Heart right ventricle (tissue), 16 donors: Measurements from ENCODE around the gene PHLPP1. TPM values are rescaled to one million over a fixed set of nuclear protein-coding genes. Genes with fewer than 3 reads are reported as not detected.

Experiments
- ATAC-seq, 8 donors: fragments of 200-7000 bp; cut with Tn5 transposase; one replicate each; pipeline ENCODE4 v1.9.1; 2020; ENCODE audit warnings: mild to moderate bottlenecking in 8 of 8, moderate library complexity in 8 of 8, moderate number of reproducible peaks in 1 of 8
- DNase-seq, 2 donors: peaks; one replicate each; pipeline ENCODE4 v3.0.0-alpha.2; 2020
- H3K27ac ChIP-seq, 10 donors: fragments of 200-600 bp; sonication (generic) in 2 of 10; one replicate each; pipeline versions ENCODE4 v1.5.0 to v1.8.0; 2020 to 2022; ENCODE audit warnings: mild to moderate bottlenecking in 3 of 10
- H3K27me3 ChIP-seq, 7 donors: fragments of 200-600 bp; one replicate each; pipeline ENCODE4 v1.8.0; 2021 to 2022; ENCODE audit warnings: mild to moderate bottlenecking in 2 of 7
- H3K36me3 ChIP-seq, 9 donors: fragments of 200-600 bp; sonication (generic) in 1 of 9; one replicate each; pipeline versions ENCODE4 v1.5.0 to v1.8.0; 2020 to 2022; ENCODE audit warnings: mild to moderate bottlenecking in 2 of 9
- H3K4me1 ChIP-seq, 9 donors: fragments of 200-600 bp; sonication (generic) in 1 of 9; one replicate each; pipeline versions ENCODE4 v1.5.0 to v1.8.0; 2020 to 2022; ENCODE audit warnings: mild to moderate bottlenecking in 4 of 9
- H3K4me3 ChIP-seq, 10 donors: fragments of 200-600 bp; sonication (generic) in 2 of 10; one replicate each; pipeline versions ENCODE4 v1.5.0 to v1.8.0; 2020 to 2022; ENCODE audit warnings: mild to moderate bottlenecking in 7 of 10, moderate library complexity in 2 of 10
- H3K9me3 ChIP-seq, 11 donors: fragments of 200-600 bp in 10 of 11; sonication (generic) in 2 of 11; one replicate each; pipeline versions ENCODE4 v1.5.0 to v1.8.0; 2013 to 2022; ENCODE audit warnings: mild to moderate bottlenecking in 2 of 11, control low read depth in 1 of 11, moderate library complexity in 1 of 11
- WGBS, 2 donors: extraction: QIAGEN DNeasy Blood & Tissue Kit; methylation state at CpG; one replicate each; pipeline ENCODE4 v1.1.7; 2013; ENCODE audit warnings: inconsistent platforms in 1 of 2; 5-methylcytosine and 5-hydroxymethylcytosine counted together
- intact Hi-C, 10 donors: fragments of 100-400 bp; cut with DNase I; formaldehyde crosslinking; loops; one replicate each; pipeline versions ENCODE4 v1.11.1 to v1.14.2; 2022
- polyA plus RNA-seq, 2 donors: library from polyadenylated mRNA; stranded (reverse); fragments of 200-250 nt; gene quantifications; one replicate each; pipeline ENCODE4 v1.2.3, GENCODE V29; 2013
- total RNA-seq, 10 donors: library from RNA; stranded (reverse); fragmentation: NEBNext Ultra II Directional in 3 of 10; extraction: Animal tissue kit (Norgen Biotek cat#: 25700) in 3 of 10; gene quantifications; one replicate each; pipeline versions ENCODE4 v1.2.1 to v1.2.4, GENCODE V29; 2021 to 2023
- TF ChIP-seq, protein P1 (sequence below), 9 donors: fragments of 200-600 bp; sonication (generic) in 2 of 9; IDR thresholded peaks; one replicate each; pipeline versions ENCODE4 v1.5.0 to v1.8.0; 2021 to 2022; ENCODE audit warnings: antibody characterized with exemption in 9 of 9, mild to moderate bottlenecking in 5 of 9, moderate library complexity in 1 of 9
- donor health status: Arrhythmogenic right ventricular cardiomyopathy.
- donor health status: ischemic (EF 13 %, LVEDD 7.1; RV severe dilation, severe dysfunction).
- donor health status: healthy with polysubstance abuse.
- donor health status: DM: no; HTN: yes; CAD: no.
- donor health status: DM: no; HTN: no; CAD: no.
- donor health status: ischemic (EF 25% LVEDD 6.9; RV normal size, moderate dysfunction).
- donor health status: ischemic (EF 25% LVEDD 5.7; RV mildly dilated, moderate dysfunction).
- donor health status: healthy.
- donor health status: DM: yes; HTN: yes; CAD: no.
- donor health status: Ischemic cardiomyopathy.
- donor health status: ischemic (EF 35%, LVEDD 5.7; RV mildly dilated, moderate dysfunction).
- donor health status: nonischemic (EF 11% LVEDD 7.7; RV severe dilation, severe dysfunction).
- donor health status: DM: yes; HTN: yes; CAD: no.
- donor health status: PGD.
- donor health status: ischemic (EF 29% LVEDD 5.4; RV normal size, mild dysfunction).
- donor health status: nonischemic (EF 23%, LVEDD 6.1; RV moderate dilation, normal function).

The PHLPP1 gene
- total and polyA plus RNA-seq, 12 donors, result 1.8 to 10.7 (median 8.0) TPM

DNA sequence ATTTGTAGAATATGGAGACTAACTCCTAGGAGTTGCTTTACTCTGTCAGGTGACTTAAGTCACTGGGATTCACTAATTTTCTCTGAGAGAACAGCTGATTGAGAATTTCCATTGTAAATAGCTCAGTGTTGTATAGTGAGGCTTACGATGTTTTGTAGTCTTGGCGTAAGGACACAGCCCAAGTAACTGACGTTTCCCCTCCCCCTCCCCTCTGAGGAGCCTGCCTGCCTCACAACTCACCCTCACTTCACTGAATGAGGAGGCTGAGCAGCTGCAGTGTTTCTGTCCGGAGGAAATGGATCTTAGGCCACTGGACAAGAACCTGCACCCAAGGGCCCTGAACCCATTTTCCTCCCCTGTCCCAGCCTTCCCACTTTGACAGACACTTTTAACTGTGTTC, 264.6 kb downstream of the PHLPP1 start:
- DNase-seq (no peak), ATAC-seq (no peak)
- Histone ChIP-seq H3K9me3 (no peaks in the 10 kb centered on the region), H3K27ac (no peak overlapping the region), H3K36me3 (peaks cover 0 to 57% (median 7%) of the 10 kb centered on the region in 9 donors), H3K4me3 (no peak overlapping the region), H3K4me1 (peaks cover 0 to 20% (median 6%) of the 10 kb centered on the region in 9 donors), H3K27me3 (no peaks in the 10 kb centered on the region)
- TF ChIP-seq, protein P1, sequence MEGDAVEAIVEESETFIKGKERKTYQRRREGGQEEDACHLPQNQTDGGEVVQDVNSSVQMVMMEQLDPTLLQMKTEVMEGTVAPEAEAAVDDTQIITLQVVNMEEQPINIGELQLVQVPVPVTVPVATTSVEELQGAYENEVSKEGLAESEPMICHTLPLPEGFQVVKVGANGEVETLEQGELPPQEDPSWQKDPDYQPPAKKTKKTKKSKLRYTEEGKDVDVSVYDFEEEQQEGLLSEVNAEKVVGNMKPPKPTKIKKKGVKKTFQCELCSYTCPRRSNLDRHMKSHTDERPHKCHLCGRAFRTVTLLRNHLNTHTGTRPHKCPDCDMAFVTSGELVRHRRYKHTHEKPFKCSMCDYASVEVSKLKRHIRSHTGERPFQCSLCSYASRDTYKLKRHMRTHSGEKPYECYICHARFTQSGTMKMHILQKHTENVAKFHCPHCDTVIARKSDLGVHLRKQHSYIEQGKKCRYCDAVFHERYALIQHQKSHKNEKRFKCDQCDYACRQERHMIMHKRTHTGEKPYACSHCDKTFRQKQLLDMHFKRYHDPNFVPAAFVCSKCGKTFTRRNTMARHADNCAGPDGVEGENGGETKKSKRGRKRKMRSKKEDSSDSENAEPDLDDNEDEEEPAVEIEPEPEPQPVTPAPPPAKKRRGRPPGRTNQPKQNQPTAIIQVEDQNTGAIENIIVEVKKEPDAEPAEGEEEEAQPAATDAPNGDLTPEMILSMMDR (IDR thresholded peaks at IDR 0.05), result no peak
- intact Hi-C loops, result loop anchor here in 9 of 10 donors (5.0 to 10.0 kb wide), 7 partner anchors 263 to 795 kb away; partner anchors contain the start of genes PIGN (in 3 of the 9), RELCH (in 3 of the 9), PHLPP1 (in 2 of the 9) and TNFRSF11A (in 1 of the 9)
- 68 to 89% methylated on average over 4 of the region's 4 CpGs for WGBS, 2 donors

DNA sequence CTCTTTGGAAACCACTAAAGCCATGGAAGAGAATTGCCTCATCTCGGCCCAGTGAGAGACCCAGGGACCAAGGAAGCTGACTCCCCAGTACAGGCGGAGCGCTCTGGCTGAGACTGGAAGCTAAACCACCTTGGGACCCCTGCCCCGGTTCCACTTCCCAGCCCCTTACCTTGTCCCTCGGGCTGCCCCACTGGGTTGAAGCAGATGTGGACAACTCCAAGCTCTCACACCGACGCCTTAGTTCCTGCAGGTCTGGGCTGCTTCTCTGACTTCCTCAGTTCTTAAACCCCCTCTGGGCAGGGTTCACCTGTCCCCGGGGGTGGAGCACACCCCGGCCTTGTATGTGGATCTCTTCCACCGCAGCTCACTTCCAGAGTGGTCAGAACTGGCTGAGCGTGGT, 266.2 kb downstream of the PHLPP1 start:
- Histone ChIP-seq H3K4me1 (peaks cover 0 to 20% (median 6%) of the 10 kb centered on the region in 9 donors), H3K9me3 (no peaks in the 10 kb centered on the region), H3K4me3 (no peak overlapping the region), H3K27ac (no peak overlapping the region), H3K27me3 (no peaks in the 10 kb centered on the region), H3K36me3 (peaks cover 0 to 40% (median 7%) of the 10 kb centered on the region in 9 donors)
- 92 to 93% methylated on average over 11 of the region's 11 CpGs for WGBS, 2 donors
- intact Hi-C loops, result loop anchor here in 8 of 10 donors (5.0 to 10.0 kb wide), 7 partner anchors 264 to 797 kb away; partner anchors contain the start of genes PHLPP1 (in 2 of the 8), PIGN (in 2 of the 8), RELCH (in 2 of the 8) and TNFRSF11A (in 1 of the 8)
- ATAC-seq (no peak), DNase-seq (no peak)
- TF ChIP-seq, protein P1 (IDR thresholded peaks at IDR 0.05), result no peak

DNA sequence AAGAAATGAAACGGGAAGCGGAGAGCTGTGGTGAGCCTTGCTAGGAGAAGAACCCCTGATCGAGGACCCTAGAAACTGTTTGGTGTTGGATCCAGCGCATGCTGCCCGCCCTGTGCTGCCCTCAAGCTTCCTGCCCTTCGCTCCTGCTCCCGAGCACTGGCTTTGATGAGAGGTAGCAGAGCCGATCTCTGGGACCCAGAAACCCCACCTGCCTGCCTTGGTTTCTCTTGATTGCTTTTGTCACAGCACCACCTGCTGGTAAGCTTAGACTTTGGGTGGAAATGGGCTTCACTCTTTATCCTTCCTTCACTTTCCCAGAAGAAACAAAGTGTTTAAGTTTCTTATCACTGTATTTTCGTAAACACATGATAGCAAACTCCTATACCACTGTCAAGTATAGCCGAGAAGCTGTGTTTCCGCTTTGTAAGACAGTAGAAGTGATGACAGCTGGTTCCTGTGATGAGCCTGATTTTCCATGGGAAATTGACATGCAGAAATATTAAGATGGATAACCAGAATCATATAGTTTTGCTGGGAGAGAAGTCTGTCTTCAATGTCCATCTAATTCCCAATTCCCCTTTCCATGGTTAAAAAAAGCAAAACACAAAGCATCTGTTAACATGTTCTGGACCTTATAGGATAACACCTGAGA, 267.4 kb downstream of the PHLPP1 start:
- 23 to 26% methylated on average over 11 of the region's 11 CpGs for WGBS, 2 donors
- DNase-seq, result peak in 1 of 2 donors; percentile 61
- ATAC-seq, result peak; percentile 63 to 87 (median 72)
- H3K9me3 ChIP-seq, result no peaks in the 10 kb centered on the region
- peak overlapping the region in 8 of 10 donors; percentile 6 to 53 (median 42) for H3K4me3 ChIP-seq
- H3K27me3 ChIP-seq, result no peaks in the 10 kb centered on the region
- peaks cover 0 to 33% (median 7%) of the 10 kb centered on the region in 9 donors for H3K36me3 ChIP-seq
- TF ChIP-seq, protein P1 (IDR thresholded peaks at IDR 0.05), result peak; percentile 43 to 88 (median 83)
- H3K27ac ChIP-seq, result no peak overlapping the region
- intact Hi-C loops, result loop anchor here (1.0 to 10.0 kb wide), 15 partner anchors 265 to 798 kb away; partner anchors contain the start of genes PHLPP1 (in 5 of the 10), PIGN (in 2 of the 10), RELCH (in 2 of the 10) and TNFRSF11A (in 1 of the 10)
- peaks cover 0 to 20% (median 4%) of the 10 kb centered on the region in 9 donors for H3K4me1 ChIP-seq

DNA sequence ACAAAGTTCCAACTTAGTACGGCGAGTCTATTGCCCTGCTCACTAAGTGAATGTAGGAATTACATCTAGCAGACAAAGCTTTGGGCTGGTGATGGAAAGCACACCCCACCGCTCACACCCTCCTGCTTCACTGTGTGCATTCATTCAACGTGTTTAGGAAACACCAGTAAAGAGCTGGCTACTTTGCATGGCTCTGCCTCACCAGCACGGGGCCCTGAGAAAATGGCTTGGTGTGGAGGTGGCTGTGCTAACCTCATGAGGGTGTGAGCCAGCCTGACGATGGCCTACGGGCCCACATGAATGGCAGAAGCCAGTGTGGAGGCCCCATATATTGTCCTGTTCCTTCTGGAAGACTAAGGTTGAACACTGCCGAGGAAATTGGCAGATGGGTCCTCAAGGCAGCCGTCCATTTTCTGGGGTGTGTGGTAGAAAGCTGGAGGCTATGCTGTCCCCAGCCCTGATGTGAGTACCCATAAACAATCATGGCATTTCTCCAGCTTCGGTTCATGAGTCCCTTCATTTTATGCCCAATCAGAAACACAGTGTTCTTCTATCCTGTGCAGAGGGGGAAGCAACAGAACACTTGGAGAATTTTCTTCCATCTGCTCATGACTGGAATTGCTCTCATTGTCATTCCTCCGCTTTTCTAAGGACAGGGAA, 269.4 kb downstream of the PHLPP1 start:
- DNase-seq (no peak), ATAC-seq (no peak)
- peaks cover 0 to 12% (median 5%) of the 10 kb centered on the region in 9 donors for H3K4me1 ChIP-seq
- peaks cover 0 to 13% (median 0%) of the 10 kb centered on the region in 9 donors for H3K36me3 ChIP-seq
- 90% methylated on average over 11 of the region's 11 CpGs for WGBS, 2 donors
- H3K27me3 ChIP-seq, result no peaks in the 10 kb centered on the region
- H3K4me3 ChIP-seq, result no peak overlapping the region
- intact Hi-C loops, result loop anchor here in 8 of 10 donors (5.0 to 10.0 kb wide), 7 partner anchors 267 to 800 kb away; partner anchors contain the start of genes PHLPP1 (in 2 of the 8), PIGN (in 2 of the 8), RELCH (in 2 of the 8) and TNFRSF11A (in 1 of the 8)
- TF ChIP-seq, protein P1 (IDR thresholded peaks at IDR 0.05), result no peak
- no peak overlapping the region for H3K27ac ChIP-seq
- no peaks in the 10 kb centered on the region for H3K9me3 ChIP-seq
